ENCODE data around the gene ZMYM4.
"Not testable (repeated sequence)": the region's sequence is repeated elsewhere in the genome, so short reads cannot be mapped to it uniquely, and the experiment has no call there.

The ZMYM4 gene

DNA sequence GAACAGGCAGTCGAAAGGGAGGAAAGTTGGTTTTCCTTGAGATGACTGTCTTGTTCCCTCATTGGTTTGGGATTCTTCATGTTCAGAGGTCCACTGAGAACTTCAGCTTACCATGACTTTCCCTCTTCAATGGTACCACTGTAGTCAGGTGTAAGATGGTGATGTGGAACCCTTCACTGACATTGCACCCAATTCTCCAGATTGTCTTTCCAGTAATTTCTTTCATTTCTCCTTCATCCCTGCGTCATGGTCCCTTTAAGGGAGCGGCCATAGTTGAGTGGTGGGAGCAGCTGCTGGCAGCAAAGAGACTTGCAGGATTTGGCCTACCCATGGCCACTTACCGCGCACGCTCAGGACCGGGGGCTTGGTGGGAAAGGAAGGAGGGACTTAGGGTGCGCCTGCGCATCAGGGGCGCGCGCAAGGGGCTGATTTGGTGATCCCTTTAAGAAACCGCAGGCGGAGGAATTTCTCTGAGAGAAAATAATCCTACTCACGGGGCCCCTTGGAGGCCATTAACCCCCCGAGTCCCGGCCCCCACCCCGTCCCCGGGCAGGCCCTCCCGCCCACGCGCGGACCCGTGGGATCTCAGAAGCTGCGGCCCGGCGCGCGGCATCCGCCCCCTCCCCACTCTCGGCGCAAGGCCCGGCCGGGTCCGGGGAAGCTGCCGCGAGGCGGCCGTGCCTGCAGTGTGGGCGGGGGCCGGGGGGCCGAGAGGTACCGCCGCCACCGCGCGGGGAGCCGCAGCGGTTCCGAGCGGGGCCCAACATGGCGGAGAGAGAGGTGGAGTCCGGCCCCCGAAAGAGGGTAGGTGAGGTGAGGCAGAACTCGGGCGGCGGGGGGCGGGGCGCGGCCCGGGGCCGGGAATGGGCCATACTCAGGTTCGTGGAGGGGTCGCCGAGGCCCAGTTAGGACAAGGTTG lies at the start of gene ZMYM4:
Gene ZMYM4, plus strand, starts transcription at position 428 of the 919 bp plus-strand sequence. Its CDS starts 338 bp downstream, at position 766.
- DNase-seq (ENCODE audit: low spot score), result peak; percentile 95

DNA sequence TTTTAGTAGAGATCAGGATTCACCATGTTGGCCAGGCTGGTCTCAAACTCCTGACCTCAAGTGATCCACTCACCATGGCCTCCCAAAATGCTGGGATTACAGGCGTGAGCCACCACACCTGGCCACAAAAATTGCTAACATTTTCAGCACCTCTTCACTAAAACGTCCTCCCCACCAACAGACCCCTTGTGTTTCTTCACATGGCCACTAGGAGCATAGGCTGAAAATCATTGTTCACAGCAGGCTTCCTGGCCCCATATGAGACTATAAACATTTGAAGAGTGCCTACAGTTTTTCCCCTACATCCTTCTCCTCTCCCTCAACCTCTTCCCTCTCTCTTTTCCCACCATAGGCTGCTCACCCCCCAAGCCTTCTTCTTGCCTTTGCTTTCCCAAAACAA lies 47.5 kb upstream of the ZMYM4 start:
- DNase-seq (ENCODE audit: low spot score), result peak; percentile 61

DNA sequence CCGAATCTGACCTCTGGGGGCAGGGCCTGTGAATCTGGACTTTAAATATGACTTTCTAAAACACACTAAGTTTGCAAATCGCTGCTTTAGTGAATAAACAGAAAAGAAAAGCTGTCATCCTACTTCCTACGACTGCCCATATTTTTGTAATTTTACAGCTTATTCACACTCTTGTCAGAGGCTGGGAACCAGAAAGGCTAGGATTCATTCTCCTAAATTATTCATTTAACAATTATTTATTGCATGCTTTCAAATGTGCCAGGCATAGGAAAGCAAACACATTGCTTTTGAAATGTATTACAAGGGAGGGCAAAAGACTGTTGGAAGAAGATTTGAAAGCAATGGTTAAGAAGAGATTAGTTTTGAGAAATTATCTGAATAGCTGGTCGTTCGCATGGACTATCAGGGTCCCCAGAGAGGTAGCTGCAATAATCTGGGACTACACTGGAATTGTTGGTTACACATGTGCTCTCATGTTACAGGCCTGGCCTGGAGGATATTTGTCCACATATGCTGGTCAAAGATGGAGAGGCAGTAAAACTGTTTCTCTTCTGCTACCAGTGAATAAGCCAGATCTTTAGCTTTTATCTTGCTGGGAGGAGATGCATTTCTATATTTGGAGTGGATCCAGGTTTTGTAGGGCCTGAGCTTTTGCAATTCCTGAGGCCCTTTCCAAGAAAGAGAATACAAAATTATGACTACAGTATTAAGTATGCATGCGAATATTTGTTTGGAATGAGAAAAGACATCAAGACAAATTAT lies 46.0 kb upstream of the ZMYM4 start:
- DNase-seq (ENCODE audit: low spot score), result no peak

DNA sequence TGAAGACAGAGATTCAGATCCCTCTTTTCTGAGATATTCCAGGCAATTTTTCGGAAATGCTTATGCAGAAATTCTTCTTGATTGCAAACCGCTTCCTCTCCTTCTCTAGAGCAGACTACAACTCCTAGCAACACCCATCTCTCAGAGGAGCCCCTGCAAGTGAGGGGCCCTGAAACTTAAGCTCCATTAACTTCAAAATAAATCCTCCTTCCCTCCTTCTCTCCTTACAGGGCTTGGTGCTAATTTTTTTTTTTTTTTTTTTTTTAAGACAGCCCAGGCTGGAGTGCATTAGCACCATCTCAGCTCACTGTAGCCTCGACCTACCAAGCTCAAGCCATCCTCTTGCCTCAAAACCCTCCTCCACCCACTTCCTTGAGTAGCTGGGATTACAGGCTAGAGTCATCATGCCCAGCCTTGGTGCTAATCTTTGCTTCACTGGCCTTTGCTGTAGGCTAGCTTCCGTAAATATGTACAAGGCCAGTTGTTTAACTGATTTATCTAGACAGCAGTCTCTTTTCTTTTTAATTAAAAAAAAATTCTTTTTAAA lies 45.4 kb upstream of the ZMYM4 start:
- DNase-seq (ENCODE audit: low spot score), result no peak

DNA sequence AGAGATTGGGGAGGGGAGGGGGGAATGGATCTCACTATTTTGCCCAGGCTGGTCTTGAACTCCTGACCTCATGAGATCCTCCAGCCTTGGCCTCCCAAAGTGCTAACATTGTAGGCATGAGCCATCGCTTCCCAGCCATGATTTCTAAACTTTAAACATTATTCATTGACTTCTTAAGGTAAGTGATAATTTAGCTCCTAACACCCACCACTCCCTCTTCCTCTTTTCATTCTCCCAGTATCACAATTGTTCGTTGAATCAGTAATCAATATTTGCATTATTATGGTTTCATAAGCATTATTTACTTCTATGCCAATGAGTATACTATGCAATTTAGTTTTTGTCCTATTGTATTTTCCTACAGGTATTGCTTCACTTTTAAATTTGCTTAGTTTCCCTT lies 42.0 kb upstream of the ZMYM4 start:
- DNase-seq (ENCODE audit: low spot score), result no peak

DNA sequence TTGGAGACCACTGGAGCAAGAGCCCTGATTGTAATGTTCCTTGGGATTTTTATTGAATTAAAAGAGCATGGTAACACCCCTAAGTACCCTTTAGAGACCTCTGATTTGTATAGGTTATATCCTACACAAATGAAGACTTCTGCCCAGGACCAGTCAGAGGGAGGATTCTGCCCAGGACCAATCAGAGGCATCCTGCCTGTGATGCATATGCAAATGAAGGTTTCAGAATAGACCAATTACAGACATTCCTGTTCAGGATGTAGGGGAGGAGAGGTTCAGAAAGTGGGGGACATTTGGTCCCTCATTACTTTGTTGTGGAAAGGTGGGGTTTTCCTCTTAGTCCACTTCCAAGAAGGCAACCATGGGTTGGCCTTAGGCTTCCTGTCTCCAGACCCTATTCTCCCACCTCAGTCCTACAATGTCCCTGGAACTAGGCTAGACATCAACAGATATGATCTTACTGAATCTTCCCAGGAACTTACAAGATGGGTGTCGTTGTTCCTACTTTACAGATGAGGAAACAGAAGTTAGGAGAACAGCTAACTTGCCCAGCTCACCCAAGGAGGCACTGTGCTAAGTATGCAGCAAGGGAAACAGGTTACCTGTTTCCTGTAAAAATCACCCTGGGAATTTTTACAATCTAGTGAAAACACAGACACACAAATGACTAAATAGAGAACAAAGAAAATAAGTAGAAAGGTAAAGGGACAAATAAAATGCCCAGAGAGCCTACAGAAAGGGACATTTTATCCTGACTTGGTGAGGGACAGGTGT lies 38.7 kb upstream of the ZMYM4 start:
- DNase-seq (ENCODE audit: low spot score), result no peak

DNA sequence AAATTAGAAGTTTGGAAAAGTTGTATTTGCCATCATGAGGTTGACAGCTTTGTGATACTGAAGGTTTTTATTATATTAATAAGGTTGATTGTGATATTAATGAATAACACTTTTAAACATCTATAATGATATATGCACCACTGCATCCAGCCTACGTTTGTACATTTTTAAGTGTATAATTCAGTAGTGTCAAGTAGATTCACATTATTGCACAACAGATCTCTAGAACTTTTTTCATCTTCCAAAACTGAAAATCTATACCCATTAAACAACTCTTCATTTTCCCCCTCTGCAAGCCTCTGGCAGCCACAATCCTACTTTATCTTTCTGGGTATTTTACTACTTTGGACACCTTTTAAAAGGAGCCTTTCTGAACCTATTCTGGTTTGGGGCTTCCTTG lies 37.2 kb upstream of the ZMYM4 start:
- no peak for DNase-seq (ENCODE audit: low spot score)

DNA sequence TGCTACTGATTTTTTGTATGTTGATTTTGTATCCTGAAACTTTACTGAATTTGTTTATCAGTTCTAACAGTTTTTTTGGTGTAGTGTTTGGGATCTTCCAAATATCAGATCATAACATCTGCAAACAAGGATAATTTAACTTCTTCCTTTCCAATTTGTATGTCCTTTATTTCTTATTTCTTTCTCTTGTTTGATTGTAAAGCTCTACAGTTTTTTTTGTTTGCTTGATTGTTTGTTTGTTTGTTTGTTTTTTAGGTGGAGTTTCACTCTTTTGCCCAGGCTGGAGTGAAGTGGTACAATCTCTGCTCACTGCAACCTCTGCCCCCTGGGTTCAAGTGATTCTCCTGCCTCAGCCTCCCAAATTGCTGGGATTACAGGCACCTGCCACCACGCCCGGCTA lies 31.7 kb upstream of the ZMYM4 start:
- DNase-seq (ENCODE audit: low spot score), result not testable (repeated sequence)

DNA sequence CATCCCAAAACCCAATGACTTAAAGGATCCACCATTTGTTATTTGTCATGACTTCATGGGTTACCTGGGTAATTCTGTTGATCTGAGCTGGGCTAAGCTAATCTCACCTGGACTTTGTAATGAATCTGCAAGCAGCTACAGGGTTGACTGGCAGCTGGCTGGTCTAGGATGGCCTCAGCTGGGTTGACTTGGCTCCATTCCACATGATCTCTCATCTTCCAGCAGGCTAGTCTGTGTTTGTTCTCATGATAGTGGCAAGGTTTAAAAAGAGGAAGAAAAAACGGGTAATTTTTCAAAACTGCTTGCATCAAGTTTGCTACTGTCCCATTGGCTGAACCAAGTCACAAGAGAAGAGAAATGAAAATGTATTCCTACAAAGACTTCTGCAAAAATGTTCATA lies 24.8 kb upstream of the ZMYM4 start:
- peak; percentile 37 for DNase-seq (ENCODE audit: low spot score)

DNA sequence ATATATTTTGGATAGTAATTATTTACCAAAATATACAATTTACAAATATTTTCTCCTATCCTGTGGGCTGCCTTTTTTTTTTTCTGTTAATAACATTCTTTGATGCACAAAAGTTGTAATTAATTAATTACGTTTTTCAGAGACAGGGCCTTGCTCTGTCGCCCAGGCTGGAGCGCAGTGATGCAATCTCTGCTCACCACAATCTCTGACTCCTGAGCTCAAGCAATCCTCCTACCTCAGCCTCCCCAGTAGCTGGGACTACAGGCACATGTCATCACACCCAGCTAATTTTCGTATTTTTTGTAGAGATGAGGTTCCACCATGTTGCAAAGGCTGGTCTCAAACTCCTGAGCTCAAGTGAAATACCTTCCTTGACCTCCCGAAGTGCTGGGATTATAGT lies 21.3 kb upstream of the ZMYM4 start:
- no peak for DNase-seq (ENCODE audit: low spot score)

DNA sequence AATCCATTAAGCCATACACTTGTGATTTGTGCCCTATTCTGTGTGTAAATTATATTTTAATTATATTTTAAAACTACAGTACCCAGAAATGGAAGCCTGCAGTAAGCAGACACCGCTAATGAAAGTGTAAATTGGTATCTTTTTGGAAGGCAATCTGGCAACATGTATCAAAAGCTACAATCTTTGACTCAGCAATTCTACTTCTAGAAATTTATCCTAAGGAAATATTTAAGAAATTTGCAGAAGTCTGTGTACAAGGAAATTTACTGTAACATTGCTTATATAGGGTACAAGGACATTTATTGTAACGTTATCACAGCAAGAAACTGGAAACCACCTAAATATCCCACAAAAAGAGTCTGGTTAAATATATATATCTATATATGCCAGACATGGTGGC lies 14.6 kb upstream of the ZMYM4 start:
- no peak for DNase-seq (ENCODE audit: low spot score)

DNA sequence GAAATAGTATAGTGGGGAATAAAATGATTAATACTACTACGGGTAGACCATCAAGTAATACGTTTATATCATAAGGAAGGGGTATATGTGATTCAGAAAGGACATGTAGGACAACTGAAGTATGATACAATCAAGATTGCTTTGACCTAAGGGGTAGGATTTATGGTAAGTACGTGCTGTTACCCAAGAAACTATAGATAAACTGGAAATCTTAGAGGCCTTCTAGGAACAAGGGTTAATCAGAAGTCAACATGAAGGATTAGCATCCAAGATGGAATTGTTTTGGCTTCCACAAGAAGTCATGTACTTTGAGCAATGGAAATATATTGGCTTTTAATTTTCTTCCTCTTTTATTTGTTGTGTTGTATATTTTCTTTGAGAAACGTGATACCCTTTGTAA lies 13.2 kb upstream of the ZMYM4 start:
- no peak for DNase-seq (ENCODE audit: low spot score)

DNA sequence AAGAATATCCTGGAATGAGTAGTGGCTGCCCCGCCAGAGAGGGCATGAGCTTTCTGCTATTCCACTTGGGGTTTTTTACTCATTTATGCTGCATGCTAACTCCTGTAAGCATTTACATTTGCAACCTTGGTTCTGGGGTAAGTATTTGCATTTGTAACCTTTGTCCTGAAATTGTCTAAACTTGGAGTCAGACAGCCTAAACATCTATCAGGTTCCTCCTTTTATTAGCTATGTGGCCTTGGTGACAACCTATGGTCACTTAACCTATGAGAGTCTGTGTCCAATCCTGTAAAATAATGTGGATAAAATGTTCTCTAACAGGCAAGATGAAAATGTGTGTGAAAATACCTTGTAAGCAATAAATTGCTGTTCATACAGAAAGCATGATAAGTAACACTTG lies 8.9 kb upstream of the ZMYM4 start:
- no peak for DNase-seq (ENCODE audit: low spot score)

DNA sequence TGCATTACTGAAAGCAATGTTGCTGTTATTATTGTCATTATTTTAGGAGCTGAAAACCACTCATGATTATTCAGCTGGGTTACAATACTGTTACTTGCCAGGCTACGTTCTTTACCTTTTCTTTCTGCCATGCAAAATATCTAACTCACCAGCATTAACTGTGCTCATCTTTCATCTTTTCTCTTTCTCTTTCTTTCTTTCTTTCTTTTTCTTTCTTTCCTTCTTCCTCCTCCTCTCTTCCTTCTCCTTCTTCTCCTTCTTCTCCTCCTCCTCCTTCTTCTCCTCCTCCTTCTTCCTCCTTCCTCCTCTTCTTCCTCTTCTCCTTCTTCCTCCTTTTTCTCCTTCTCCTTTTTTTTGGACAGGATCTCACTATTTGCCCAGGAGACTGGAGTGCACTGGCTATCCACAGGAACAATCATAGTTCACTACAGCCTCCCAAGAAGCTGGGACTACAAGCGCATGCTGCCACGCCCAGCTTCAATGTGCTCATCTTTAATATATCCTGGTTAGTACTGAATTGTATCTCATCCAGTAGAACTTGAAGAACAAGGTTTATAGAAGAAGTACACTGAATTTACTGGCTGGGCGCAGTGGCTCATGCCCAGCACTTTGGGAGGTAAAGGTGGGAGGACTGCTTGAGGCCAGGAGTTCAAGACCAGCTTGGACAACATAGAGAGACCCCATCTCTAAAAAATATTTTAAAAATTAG lies 6.9 kb upstream of the ZMYM4 start:
- DNase-seq (ENCODE audit: low spot score), result no peak

DNA sequence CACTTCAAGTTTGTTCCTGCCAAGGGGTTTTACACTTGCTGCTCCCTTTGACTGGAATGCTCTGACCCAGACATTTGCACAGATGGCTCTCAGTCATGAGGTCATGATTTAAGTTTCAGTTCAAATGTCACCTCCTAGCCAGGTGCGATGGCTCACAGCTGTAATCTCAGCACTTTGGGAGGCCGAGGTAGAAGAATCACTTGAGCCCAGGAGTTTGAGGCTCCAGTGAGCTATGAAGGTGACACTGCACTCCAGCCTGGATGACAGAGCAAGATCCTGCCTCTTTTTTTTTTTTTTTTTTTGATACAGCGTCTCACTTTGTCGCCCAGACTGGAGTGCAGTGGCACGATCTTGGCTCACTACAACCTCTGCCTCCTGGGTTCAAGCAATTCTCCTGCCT lies 4.5 kb upstream of the ZMYM4 start:
- no peak for DNase-seq (ENCODE audit: low spot score)

DNA sequence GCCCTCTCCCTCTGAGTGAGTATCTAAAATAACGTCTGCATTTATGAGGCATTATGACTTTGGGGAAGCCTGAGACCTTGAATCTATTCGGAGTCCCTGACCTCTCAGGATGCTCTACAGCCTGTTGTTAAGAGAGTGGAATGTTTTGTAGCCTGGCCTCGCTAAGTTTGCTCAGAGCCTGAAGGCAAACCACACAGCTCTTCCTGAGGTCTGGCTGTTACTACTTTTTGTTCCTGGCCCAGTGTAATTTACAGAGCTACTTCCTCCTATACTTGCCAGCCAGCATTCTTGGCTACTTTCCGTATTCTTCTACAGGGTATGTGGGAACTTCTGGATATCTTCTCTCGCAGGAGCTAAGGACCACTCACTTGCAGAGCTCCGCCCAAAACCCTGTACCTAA lies 3.6 kb upstream of the ZMYM4 start:
- DNase-seq (ENCODE audit: low spot score), result no peak

DNA sequence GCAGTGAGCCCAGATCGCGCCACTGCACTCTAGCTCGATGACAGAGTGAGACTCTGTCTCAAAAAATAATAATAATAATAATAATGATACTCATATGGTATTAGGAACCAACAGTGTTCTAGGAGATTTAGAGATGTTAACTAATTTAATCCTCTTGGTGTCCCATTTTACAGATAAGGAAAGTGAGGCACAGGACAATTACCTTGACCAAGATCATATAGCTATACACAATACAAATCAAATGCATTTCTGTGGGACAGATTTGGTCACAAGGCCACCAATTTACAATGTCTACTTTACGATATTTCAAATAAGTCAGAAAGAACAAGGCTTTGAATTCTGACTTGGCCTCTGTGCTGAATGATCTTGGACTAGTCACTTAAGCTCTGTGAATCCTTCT lies 2.2 kb upstream of the ZMYM4 start:
- DNase-seq (ENCODE audit: low spot score), result no peak

DNA sequence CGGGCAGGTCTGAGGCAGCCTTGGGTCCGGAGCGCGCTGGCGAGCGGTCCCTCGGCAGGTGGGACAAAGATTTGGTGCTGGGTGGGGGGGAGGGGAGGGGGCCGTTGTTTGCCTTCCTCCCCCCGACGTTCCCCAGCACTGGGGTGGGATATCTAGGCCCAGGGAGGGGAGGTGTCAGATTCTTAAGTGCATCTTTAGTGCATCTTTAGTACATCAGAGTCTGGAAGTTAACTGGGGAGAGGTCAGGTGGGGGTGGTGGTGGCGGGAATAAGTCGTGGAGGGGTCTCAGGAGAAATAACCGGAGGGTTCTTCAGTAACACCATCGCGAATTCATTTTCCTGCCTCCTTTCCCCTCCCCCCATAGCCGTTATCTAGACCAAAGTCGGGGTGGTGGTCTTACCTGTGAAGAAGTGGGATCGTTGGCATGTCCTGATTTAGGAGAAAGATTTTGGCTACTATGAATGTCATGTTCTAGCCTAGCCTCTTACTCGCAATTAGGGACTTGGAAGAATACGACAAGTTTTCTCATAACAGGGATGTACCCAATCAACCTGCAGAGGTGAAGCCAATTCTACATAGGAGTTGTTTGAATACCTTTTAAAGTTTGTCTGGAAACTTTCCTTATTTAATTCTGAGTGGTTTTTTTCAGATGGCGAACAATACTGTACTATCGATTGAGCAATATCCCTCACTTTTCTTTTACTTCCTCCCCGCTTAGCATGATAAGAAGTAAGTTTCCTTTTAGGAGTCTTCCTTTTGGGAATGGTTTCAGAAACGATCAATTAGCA lies 886 bp downstream of the ZMYM4 start:
- DNase-seq (ENCODE audit: low spot score), result no peak

DNA sequence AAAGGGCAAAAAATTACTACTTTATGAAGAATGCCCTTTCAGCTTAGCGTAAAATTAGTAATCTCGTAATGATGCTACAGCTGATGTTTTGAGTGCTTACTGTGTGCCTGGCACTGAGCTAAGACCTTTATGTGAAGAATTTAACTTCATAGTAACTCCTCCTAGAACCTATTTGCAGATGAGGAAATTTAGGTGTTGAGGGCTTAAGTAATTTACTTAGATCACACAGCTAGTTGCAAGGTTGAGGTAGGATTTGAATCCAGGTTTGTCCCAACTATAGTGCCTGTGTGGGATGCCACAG lies 1.4 kb downstream of the ZMYM4 start:
- no peak for DNase-seq (ENCODE audit: low spot score)

DNA sequence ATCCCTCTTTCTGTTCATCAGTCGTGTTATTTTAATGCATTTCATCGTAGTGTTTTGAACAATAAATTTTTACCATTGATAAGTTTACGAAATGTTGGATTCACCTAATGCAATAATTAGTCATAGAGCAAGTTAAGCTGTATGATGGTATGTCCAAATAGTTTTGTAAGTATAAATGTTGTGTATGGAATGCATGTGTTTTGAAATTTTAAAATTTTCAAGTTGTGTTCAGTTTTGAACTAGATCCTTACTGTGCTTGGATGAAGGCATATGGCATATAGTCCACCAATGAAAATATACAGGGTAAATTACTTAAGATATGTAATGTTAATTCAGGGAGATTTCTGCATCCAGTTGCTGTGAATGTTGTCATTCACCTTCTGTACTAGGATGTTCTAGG lies 2.3 kb downstream of the ZMYM4 start:
- DNase-seq (ENCODE audit: low spot score), result no peak

DNA sequence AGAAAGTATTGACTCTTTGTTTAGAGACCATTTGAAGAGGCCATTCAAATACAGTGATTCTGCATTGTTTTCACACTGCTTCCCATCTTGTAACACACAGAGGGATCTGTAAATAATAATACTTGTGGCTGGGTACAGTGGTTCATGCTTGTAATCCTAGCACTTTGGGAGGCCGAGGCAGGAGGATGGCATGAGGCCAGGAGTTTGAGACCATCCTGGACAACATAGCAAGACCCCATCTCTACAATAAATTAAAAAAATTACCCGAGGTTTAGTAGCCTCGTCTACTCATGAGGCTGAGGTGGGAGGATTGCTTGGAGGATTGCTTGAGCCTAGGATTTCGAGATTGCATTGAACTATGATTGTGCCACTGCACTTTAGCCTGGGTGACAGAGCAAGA lies 5.7 kb downstream of the ZMYM4 start:
- DNase-seq (ENCODE audit: low spot score), result no peak
